Stimulated activated CD8-positive, alpha-beta memory T cell treated with anti-CD3 and anti-CD28 coated beads, Interleukin-15, amount 100 ng/mL, for 48 hours (primary cell): ENCODE data around the gene MYL3.

Source experiments
- DNase-seq, 2 donors: peaks; one replicate each; pipeline ENCODE4 v3.0.0-alpha.2; 2020; ENCODE audit warnings: low read depth in 2 of 2

MYL3 gene

DNA sequence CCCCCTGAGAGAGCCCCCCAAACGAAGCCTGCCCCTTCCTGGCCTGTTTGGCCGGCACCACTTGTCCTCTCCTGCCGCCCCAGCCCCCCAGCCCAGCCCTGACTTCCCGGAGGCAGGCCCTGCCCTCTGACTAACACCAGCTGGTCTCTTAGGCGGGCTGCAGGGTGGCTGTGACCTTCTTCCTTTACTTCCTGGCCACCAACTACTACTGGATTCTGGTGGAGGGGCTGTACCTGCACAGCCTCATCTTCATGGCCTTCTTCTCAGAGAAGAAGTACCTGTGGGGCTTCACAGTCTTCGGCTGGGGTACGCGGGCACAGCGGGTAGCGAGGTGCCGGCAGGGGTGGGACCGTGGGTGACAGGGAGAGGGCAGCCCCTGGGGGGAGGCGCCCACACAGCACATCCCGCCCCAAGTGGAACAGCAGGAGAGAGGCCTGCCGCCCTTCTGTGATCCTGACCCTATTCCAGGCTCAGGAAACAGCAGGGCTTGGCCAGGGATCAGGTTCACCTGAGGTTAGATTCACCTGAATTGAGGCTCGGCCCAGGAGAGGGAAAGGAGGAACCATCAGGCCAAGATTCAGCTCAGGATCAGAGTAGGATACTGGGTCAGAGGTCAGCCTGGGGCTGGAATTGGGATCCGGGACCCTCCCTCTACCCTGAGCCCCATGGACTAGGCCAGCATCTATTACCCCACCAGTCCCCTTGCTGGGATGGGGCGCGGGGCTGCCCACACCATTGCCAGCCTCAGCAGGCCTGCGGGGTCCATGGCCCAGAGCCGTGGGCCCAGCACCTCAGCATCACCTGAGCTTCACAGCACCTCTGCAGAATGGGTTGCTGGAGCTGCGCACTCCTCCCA lies 36.1 kb upstream of the MYL3 start:
- DNase-seq: no peak

DNA sequence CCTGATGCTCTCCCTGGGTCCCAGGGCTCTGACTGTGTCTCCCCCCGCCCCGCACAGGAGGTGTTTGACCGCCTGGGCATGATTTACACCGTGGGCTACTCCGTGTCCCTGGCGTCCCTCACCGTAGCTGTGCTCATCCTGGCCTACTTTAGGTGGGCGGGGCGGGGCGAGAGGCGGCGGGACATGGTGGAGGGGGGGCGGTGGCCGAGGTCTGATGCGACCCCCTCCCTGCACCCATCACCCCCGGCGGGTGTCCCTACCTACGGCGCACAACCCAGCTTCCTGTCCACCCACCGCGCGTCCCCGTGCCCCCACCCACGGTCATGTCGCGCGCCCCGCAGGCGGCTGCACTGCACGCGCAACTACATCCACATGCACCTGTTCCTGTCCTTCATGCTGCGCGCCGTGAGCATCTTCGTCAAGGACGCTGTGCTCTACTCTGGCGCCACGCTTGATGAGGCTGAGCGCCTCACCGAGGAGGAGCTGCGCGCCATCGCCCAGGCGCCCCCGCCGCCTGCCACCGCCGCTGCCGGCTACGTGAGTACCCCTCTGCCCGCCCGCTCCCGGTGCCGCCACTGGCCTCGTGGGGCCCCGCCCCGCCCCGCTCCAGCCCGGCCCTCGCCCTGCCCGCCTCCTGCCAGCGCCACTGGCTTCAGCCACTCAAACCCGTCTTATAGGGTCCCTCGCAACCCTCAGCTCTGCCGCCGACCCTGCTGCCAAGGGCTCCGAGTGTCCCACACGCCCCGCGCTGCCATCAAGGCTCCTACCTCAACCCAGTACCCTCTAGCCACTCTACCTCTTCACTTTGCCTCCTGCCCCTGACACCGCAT lies 35.3 kb upstream of the MYL3 start:
- no peak for DNase-seq

DNA sequence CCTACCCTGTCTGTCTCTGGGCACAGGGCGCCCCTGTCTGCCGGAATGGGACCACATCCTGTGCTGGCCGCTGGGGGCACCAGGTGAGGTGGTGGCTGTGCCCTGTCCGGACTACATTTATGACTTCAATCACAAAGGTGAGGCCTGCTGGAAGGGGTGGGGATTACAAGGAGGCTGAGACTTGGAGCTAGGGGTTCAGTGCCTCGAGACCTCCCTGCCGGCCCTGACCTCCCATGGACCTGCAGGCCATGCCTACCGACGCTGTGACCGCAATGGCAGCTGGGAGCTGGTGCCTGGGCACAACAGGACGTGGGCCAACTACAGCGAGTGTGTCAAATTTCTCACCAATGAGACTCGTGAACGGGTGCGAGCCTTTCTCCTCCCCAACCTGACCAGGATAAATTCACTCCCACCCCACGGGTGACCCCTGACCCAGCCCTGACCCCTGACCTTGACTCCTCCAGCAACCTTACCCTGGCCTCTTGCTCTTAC lies 34.6 kb upstream of the MYL3 start:
- DNase-seq: no peak

DNA sequence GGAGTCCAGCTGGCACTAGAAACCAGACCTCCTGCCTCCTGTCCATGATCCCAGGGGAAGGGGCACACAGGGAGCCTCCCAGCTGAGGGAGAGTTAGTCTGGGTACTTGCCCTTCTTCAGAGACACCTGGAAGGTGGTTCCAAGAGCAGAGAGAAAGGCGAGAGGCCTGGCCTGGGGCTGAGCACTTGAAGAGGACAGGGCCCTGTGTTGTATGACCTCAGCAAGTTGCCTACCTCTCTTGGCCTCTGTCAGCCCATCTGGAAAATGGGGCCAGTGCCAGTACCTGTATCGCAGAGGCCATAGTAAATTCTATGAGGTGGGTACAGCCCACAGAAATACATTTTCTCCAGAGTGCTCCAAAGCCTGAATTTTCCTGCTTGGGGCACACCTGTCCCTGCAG lies 33.8 kb upstream of the MYL3 start:
- no peak for DNase-seq

DNA sequence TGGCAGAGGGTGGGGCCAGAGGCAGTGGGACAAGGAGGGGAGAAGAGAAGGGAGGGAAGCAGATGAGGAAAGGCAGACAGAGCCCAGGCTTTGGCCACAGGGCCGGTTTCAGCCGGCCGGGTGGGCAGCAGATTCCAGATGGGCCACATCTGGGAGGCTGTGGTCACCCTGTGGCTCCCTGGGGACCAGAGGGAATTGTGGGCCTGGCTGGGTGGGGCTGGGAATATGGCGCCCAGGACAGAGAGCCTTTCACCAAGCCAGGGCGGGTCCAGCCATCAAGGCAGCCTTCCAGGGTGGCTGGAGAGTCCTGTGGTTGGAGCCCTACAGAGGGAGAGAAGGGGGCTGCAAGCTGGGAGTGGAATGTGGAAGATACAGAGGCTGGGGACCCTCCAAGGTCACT lies 33.1 kb upstream of the MYL3 start:
- DNase-seq: no peak

DNA sequence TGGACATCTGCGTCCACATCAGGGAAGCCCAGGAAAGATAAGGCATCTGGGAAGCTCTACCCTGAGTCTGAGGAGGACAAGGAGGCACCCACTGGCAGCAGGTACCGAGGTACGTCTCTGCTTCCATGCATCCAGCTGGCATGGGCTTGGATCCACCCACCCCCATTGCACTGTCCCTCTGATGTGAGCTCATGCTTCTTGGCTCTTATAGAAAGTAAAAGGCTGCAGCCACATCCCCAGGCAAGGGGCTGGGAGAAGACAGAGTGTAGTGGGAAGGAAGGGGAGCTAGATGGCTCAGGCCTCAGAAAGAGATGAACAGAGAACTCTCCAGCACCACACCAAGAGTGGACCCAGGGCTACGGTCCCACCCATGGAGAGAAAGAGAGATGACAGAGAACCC lies 32.5 kb upstream of the MYL3 start:
- DNase-seq: no peak

DNA sequence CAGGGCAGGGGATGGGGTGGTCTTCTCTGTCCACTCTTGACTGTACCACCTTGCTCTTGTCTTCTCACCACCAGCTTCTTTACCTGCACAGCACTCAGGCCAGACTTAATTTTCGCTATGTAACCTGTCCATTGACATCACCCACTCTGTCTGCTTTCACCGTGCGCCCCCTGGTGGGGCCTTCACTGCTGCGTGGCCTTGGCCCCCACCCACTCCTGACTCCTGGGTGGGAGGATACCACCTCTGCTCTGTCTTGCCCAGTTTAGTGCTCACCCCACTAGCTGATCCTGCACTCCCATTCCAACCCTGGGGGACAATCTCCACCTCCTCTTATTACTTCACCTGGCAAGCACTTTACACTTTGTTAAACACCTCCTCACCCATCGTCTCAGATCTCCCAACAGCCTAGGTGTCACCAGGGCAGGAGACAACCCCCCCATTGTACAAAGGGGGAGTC lies 32.0 kb upstream of the MYL3 start:
- DNase-seq: peak; percentile 56

DNA sequence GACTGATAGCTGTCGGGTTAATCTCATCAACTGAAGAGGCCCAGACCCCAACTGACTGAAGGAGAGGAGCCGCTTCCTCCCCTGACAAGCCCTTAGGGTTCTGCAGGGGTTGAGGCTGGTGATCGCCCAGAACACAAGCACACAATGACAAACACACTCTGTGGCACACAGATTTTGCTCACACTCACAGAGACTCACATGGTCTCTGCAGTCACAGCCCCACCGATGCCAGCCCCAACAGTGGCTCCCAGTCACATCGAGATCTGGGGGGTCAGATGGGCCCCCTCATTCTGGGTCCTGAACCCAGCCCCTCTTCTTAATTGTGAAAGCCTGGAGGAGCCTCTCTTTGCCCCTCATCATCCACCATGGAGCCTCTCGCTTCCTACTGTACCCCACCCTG lies 31.0 kb upstream of the MYL3 start:
- DNase-seq: no peak

DNA sequence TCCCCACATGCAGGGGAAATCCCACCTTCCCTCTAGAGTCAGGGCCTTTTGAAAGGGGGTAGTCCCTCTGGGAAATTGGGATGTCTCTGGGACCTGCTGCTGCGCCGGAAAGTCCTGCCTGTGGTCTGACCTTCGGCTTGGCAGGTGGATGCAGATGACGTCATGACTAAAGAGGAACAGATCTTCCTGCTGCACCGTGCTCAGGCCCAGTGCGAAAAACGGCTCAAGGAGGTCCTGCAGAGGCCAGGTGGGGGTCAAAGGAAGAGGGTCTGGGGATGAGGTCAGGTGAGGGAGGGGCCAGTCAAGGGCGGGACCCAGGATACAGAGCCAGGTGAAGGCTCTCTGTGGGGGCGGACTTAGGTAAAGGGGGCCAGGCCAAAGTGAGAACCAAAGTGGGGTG lies 30.5 kb upstream of the MYL3 start:
- no peak for DNase-seq

DNA sequence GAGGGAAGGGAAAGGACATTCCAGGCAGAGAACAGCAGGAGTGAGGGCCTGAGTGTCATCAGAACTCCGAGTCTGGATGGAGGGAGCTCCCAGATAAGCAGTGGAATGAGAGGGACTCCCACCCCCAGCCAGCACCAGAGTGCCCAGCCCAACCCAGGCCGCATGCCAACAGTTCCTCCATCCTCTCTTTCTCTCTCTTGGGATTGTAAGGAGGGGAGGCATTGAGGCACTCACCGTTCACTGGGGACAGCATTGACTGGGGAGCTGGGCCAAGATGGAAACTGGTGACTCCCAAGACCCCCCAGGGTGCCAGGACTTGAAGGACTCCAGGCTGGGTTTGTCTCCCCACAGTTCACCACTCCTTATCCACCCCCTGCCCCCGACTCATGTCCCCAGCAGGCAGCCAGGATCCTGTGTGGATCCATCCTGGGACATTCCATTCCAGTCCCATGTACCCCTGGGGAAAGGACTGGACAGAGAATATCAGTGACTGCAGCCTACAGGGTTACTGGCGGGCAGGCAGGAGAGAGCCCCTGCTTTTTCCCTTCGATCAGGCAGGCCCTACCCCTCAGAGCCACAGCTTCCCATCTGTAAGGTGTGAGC lies 30.0 kb upstream of the MYL3 start:
- DNase-seq: no peak

DNA sequence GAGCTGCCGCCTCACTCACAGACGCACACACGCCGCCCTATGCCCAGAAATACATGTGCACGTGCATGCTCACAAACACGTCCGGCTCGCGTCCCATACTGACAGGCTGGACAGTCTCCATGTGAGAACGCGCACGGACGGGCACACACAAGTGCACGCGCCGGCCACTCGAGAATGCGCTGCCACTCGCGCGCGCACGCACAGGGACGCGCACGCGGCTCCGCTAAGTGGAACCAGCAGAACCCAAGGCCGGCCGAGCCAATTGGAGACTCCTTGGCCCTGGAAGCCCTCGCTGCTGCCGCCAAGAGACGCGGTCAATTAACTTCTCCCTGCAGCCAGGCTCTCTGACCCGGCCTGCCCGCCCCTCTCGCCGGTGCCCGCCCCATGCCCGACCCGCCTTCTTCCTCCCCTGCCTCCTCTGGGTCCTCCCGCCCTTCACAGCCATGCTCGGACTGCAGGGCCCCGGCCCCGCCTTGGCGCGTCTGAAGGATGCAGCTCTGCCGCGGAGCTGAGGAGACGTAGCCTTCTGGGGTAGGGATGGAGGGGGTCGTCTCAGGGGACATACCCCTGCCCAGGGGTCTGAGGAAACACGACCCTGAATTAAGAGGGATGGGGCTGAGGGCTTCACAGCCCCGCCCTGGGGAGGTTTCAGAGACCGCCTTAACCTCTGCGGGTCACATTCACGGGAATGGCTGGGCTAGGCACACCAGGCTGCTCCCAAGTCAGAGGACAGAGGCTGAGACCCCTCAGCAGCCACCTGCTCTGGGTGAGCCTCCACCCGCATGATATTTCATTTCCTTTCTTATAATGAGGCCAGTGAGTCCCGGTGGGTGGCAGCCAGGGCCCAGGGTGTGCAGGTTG lies 29.3 kb upstream of the MYL3 start:
- no peak for DNase-seq

DNA sequence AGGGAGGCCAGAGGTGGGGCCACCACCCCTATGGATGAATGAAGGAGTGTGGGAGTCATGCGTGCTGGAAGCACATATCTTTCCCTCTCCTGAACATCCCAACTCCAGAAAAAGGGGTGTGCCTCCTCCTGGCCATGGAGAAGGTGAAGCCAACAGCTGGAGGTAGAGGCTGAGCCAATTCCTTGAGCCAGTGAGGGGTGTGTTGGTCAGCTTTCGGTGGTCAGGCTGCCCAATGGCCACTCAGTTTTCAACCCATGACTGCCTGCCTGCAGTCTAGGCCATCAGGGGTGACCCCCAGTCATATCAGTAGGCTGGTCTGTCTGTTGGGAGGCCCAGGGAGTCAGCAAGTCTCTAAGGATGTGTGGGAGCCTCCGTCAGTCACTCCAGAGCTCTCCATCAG lies 27.9 kb upstream of the MYL3 start:
- DNase-seq: no peak

DNA sequence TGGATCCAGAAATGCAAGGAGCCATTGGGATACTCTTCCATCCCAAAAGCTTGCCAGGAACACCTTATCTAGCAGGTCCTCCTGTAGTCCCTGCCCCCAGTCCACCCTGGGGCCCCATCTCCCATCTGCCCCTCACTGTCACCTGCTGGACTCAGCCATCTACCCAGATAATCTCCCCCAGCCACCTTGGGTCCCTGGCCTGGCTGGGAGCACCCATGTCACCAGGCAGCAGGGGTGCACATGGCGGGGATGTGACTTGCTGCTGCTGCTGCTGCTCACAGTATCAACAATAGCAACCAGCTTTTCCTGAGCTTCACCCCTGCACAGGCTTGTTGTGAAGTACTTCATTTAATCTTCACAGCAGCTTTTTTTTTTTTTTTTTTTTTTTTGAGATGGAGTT lies 26.9 kb upstream of the MYL3 start:
- DNase-seq: no peak

DNA sequence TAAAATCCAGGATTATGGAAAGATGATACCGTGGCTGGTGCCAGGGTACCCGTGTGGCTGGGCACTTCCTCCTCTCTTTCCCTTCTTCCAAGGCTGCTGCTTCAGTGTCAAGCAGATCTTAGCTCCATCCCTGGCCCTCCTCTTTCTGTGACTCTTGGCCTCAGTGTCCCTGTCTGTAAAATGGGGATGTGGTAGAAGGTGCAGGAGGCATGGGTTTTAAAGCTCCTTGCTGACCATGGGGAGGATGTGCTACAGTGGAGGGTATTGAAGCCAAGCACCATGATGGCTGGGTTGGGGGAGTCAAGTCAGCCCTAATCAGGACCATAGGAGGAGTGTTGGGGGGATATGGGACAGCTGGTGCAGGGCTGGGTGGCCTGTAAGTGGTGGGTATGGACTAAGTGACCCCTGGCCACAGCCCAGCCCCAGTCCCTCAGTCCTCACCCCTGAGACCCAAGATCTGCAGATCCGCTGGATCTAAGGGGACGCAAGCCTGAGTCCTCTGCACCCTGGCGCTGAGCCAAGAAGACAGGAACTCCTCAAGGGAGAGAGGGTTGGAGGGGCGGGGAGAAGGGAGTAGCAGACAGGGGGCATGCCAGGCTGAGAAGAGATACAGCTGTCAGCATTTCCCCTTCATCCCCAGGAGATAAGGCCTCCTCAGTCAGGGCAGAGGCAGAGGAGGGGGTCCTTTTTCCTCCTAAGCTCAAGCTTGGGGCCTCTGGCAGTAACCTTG lies 26.3 kb upstream of the MYL3 start:
- no peak for DNase-seq

DNA sequence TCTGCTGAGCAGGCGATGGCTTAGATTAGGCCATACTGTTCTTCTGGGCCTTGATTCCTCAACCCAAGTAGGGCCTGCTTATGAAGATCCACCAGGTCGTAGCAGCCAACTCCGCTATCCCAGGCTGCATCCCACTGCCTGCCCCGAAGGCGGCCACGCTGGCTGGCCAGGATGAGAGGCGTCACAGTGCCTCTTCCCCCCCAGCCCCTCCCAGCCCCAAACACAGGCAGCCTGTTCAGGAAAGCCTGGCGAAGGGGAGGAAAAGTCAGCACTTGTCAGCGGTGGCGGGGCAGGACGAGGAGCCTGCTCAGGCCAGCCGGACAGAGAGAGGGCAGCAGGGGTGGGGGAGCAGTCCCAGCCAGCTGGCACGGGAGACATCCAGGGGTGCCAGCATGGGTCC lies 25.5 kb upstream of the MYL3 start:
- no peak for DNase-seq

DNA sequence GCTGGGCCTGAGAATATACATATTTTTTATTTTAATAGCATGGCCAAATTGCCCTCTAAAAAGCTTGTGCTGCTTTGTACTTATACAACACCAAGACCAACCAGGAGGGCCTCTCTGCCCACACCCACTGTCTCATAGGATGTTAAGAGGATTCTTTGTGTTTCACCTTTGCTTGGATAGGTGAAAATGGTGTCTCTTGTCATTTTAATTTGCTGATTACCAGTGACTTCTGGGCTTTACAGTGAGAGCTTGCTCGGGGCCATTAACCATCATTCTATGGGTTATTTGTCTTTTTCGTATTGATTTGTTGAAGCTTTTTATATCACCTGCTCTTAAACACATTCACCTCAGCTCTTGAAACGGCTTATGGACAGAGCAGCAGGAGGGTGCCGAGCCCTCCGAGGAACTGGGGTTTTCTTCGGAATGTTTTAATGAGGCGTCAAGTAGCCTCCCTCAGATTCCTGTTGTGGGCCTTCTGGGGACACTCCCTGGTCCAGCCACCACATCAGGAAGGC lies 24.8 kb upstream of the MYL3 start:
- no peak for DNase-seq

DNA sequence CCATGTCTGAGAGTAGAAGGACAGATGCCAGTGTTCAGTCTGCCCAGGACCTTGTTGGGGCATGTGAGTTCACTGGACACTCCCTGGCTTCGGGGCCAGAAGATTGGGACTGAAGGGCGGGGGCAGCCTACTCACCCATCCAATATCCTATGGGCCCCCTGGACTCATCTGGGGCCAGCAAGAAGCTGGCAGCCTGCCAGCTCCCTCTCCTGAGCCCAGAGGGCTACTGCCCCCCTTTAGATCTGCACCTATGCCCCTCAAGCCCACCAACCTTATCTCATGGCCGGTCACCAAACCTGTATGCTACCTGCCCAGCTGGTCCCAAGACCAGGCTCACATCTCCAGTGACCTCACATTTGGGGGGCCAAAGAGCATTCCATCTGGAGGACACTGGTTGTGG lies 22.4 kb upstream of the MYL3 start:
- no peak for DNase-seq

DNA sequence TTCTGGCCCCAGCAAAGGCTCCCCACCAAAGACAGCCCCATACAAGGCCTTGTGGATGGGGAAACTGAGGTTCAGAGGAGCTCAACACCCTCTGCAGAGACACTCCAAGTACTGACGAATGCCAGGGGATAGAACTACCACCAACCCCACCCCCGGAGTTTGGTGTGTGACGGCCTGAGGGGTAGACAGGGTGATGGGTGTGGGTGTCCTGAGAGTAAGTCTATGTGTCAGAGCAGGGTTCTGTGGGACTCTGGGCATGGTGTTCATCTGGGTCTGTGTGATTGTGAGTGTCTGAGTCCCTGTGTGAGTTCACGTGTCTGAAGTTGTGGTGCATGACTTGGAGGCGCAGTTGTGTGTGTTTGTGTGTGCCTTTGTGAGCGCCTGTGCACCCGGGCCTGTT lies 21.7 kb upstream of the MYL3 start:
- no peak for DNase-seq

DNA sequence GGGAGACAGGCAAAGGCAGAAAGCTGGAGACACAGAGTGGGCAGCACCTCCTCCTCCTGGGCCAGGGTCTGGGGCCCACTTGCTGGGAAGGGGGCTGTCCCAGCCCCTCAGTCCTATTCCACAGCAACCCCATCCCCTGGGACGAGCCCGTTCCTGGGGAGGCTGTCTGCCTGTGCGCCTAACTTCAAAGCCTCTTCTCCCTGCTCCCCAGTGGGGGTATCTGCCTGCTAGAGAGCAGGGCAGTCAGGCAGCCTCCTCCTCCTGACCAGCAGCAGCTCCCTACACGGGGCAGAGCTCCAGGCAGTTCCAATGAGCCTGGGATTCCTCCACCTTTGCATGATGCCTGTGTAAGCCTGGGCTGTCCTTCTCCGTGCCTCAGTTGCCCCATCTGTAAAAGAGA lies 21.2 kb upstream of the MYL3 start:
- DNase-seq: no peak

DNA sequence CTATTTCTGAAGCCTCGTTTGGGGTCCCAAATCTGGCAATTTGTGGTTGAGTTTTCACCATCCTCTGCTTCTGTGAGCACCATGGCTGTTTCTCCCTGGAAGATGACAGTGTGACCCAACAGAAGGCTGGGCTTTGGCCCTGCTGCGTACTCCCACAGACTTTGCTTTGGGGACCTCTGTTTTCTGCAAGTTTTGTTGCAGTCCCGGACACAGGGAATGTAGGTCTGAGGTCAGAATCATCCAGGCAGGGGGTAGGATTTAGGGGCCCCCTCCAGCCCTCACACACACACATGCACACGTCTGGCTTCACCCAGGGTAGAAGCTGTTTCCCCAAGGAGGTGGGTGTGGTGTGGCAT lies 20.6 kb upstream of the MYL3 start:
- DNase-seq: no peak
